ENCODE measurements around the gene FERMT1.

FERMT1 gene

DNA sequence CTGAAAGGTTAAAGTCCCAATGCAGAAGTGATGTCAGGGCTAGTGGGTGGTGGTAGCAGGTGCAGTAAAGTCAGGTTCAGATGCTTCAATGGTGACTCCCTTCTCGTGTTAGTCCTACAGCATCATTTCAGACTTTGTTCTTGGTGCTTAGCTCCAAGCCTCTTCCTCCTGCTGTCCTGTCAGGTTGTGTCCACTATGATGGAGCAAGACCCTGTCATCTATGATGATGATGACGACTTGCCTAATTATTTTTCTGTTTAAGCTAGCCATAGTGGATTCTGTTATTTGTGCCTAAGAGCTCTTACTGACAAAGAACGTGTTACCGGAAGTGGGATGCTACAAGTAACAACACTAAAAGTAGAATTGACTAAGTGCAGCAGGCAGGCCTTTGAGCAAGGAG, 5.0 kb upstream of the FERMT1 start:
- Histone ChIP-seq H3K27me3 (ENCODE audit: low read length) (no peaks in the 10 kb centered on the region), H3K9ac (ENCODE audit: low read length) (no peak overlapping the region), H3K36me3 (ENCODE audit: low read length) (no peaks in the 10 kb centered on the region), H3K4me3 (ENCODE audit: insufficient read depth, low read length, poor library complexity, severe bottlenecking) (no peak overlapping the region), H3K27ac (ENCODE audit: low read depth, low read length) (no peak overlapping the region), H3K9me2 (replicated peaks; ENCODE audit: insufficient read depth, low read length) (no peaks in the 10 kb centered on the region), H3K79me2 (ENCODE audit: insufficient read depth, low read length) (no peaks in the 10 kb centered on the region), H4K20me1 (ENCODE audit: low read depth, low read length) (no peaks in the 10 kb centered on the region), H2AFZ (ENCODE audit: low read depth, low read length, severe bottlenecking) (no peak overlapping the region), H3K4me2 (ENCODE audit: low read depth, low read length, poor library complexity, severe bottlenecking) (no peak overlapping the region), H3F3A (ENCODE audit: insufficient read depth) (no peaks in the 10 kb centered on the region), H3K9me3 (ENCODE audit: insufficient read depth, low read length) (no peaks in the 10 kb centered on the region)
- TF ChIP-seq, protein P1, sequence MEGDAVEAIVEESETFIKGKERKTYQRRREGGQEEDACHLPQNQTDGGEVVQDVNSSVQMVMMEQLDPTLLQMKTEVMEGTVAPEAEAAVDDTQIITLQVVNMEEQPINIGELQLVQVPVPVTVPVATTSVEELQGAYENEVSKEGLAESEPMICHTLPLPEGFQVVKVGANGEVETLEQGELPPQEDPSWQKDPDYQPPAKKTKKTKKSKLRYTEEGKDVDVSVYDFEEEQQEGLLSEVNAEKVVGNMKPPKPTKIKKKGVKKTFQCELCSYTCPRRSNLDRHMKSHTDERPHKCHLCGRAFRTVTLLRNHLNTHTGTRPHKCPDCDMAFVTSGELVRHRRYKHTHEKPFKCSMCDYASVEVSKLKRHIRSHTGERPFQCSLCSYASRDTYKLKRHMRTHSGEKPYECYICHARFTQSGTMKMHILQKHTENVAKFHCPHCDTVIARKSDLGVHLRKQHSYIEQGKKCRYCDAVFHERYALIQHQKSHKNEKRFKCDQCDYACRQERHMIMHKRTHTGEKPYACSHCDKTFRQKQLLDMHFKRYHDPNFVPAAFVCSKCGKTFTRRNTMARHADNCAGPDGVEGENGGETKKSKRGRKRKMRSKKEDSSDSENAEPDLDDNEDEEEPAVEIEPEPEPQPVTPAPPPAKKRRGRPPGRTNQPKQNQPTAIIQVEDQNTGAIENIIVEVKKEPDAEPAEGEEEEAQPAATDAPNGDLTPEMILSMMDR (IDR thresholded peaks at IDR 0.05; ENCODE audit: insufficient read depth, low read length, poor library complexity, severe bottlenecking), result no peak
- TF ChIP-seq EZH2phosphoT487 (conservative IDR thresholded peaks at IDR 0.05; ENCODE audit: low read length), result no peak

DNA sequence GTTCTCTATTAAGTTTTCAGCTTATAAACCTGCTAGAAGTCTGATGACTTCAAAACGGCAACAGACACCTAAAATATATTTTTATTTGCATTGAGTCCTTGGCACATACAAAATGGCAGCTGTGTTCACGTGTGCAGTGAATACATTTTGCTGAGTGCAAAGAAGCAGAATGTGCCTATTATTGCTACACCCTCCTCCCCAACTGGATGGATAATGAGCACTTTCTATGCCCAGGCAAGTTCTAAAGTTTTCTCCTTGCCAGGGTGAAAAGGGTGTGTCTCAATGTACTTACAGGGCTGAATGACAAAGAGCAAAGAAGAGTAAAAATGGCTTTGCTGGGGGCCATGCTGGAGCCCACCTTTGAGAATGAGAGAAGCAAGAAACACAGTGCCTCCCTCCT, 4.0 kb upstream of the FERMT1 start:
- Histone ChIP-seq H3K4me3 (ENCODE audit: insufficient read depth, low read length, poor library complexity, severe bottlenecking) (no peak overlapping the region), H3K9me2 (replicated peaks; ENCODE audit: insufficient read depth, low read length) (no peaks in the 10 kb centered on the region), H3K79me2 (ENCODE audit: insufficient read depth, low read length) (no peaks in the 10 kb centered on the region), H3K9ac (ENCODE audit: low read length) (no peak overlapping the region), H3K27ac (ENCODE audit: low read depth, low read length) (no peak overlapping the region), H4K20me1 (ENCODE audit: low read depth, low read length) (no peaks in the 10 kb centered on the region), H2AFZ (ENCODE audit: low read depth, low read length, severe bottlenecking) (no peak overlapping the region), H3K36me3 (ENCODE audit: low read length) (no peaks in the 10 kb centered on the region), H3K4me2 (ENCODE audit: low read depth, low read length, poor library complexity, severe bottlenecking) (no peak overlapping the region), H3K27me3 (ENCODE audit: low read length) (no peaks in the 10 kb centered on the region), H3K9me3 (ENCODE audit: insufficient read depth, low read length) (no peaks in the 10 kb centered on the region), H3F3A (ENCODE audit: insufficient read depth) (no peaks in the 10 kb centered on the region)
- no peak for TF ChIP-seq EZH2phosphoT487 (conservative IDR thresholded peaks at IDR 0.05; ENCODE audit: low read length)
- TF ChIP-seq, protein P1 (IDR thresholded peaks at IDR 0.05; ENCODE audit: insufficient read depth, low read length, poor library complexity, severe bottlenecking), result no peak

DNA sequence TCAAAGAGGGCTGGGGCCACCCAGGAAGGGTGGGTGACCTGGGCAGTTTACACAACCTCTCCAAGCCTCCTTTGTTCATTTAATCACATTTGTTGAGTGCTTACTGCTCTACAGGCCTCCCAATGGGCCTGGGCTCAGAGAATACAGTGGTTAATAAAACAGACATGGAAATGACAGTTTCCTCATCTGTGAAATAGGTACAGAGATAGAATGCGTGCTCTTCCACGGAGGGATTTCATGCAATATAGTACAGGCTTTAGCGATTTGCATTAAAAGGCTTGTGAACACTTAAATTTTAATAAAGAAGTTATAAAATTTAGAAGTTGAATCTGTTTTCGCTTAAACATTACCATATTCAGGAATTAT, 802 bp upstream of the FERMT1 start:
- Histone ChIP-seq H3K79me2 (ENCODE audit: insufficient read depth, low read length) (no peaks in the 10 kb centered on the region), H3K36me3 (ENCODE audit: low read length) (no peaks in the 10 kb centered on the region), H3F3A (ENCODE audit: insufficient read depth) (no peaks in the 10 kb centered on the region), H3K4me2 (ENCODE audit: low read depth, low read length, poor library complexity, severe bottlenecking) (no peak overlapping the region), H3K9me2 (replicated peaks; ENCODE audit: insufficient read depth, low read length) (no peaks in the 10 kb centered on the region), H2AFZ (ENCODE audit: low read depth, low read length, severe bottlenecking) (no peak overlapping the region), H3K9ac (ENCODE audit: low read length) (no peak overlapping the region), H4K20me1 (ENCODE audit: low read depth, low read length) (no peaks in the 10 kb centered on the region), H3K27ac (ENCODE audit: low read depth, low read length) (no peak overlapping the region), H3K9me3 (ENCODE audit: insufficient read depth, low read length) (no peaks in the 10 kb centered on the region), H3K27me3 (ENCODE audit: low read length) (no peaks in the 10 kb centered on the region), H3K4me3 (ENCODE audit: insufficient read depth, low read length, poor library complexity, severe bottlenecking) (no peak overlapping the region)
- TF ChIP-seq, protein P1 (IDR thresholded peaks at IDR 0.05; ENCODE audit: insufficient read depth, low read length, poor library complexity, severe bottlenecking), result no peak
- no peak for TF ChIP-seq EZH2phosphoT487 (conservative IDR thresholded peaks at IDR 0.05; ENCODE audit: low read length)
